H1 (cell line): ENCODE results near the gene CEP128. TPM values are rescaled to one million over a fixed set of nuclear protein-coding genes. Genes with fewer than 3 reads are reported as not detected.

Source experiments
- CTCF ChIA-PET: fragments of 300-600 bp; sonication (Branson Sonifier 250); formaldehyde crosslinking; loops from one replicate; lab custom pipeline; 2021; ENCODE audit not compliant: partially characterized antibody; lab: Charles Lee
- POLR2A ChIA-PET: fragments of 300-600 bp; sonication (Branson Sonifier 250); formaldehyde crosslinking; loops from one replicate; lab custom pipeline; 2021; ENCODE audit warnings: inconsistent platforms; ENCODE audit not compliant: partially characterized antibody; lab: Charles Lee
- DNase-seq, 2 experiments: peaks; one replicate each; pipeline versions ENCODE4 v3.0.0 to v3.0.0-alpha.2; 2010 to 2022; ENCODE audit warnings: low spot score in 2 of 2, low read depth in 1 of 2, mixed read lengths in 1 of 2
- FAIRE-seq: peaks from 2 replicates; lab custom pipeline; 2011; peaks lifted over from hg19 to GRCh38; lab: Jason Lieb, UNC
- H2AFZ ChIP-seq: 2 replicates; pipeline ENCODE4 v1.8.1; 2012; ENCODE audit warnings: low read length, inconsistent platforms
- H2AK5ac ChIP-seq: 2 replicates; pipeline ENCODE4 v1.6.1; 2013; ENCODE audit warnings: low read depth, low read length
- H2BK120ac ChIP-seq: replicated peaks from 2 replicates; pipeline ENCODE3; 2013; ENCODE audit warnings: low read depth, low read length, inconsistent platforms
- H2BK12ac ChIP-seq: 2 replicates; pipeline ENCODE4 v1.6.1; 2013; ENCODE audit warnings: low read depth, low read length
- H2BK15ac ChIP-seq: 2 replicates; pipeline ENCODE4 v1.6.1; 2013; ENCODE audit warnings: low read length
- H2BK20ac ChIP-seq: 2 replicates; pipeline ENCODE4 v1.6.1; 2013; ENCODE audit warnings: low read length
- H2BK5ac ChIP-seq: 2 replicates; pipeline ENCODE4 v1.6.1; 2013; ENCODE audit warnings: low read depth, low read length
- H3K14ac ChIP-seq: 2 replicates; pipeline ENCODE4 v1.6.1; 2013; ENCODE audit warnings: inconsistent platforms; ENCODE audit not compliant: insufficient read length
- H3K18ac ChIP-seq: 2 replicates; pipeline ENCODE4 v1.6.1; 2013; ENCODE audit warnings: low read length; ENCODE audit errors: extremely low read depth
- H3K23ac ChIP-seq: 2 replicates; pipeline ENCODE4 v1.6.1; 2013; ENCODE audit warnings: inconsistent platforms; ENCODE audit not compliant: insufficient read length
- H3K23me2 ChIP-seq: 2 replicates; pipeline ENCODE4 v1.6.1; 2013; ENCODE audit warnings: low read depth, low read length
- H3K27ac ChIP-seq: 2 replicates; pipeline ENCODE4 v1.6.1; 2011; ENCODE audit warnings: low read depth, low read length, inconsistent platforms
- H3K27me3 ChIP-seq, 4 experiments: replicated peaks in 1 of 4; 1 replicate in 1 of 4; 2 replicates in 3 of 4; pipeline versions ENCODE4 v1.6.1 to v1.8.1; 2011 to 2013; ENCODE audit warnings: low read length in 3 of 4, mild to moderate bottlenecking in 3 of 4, inconsistent platforms in 2 of 4, mixed read lengths in 2 of 4, moderate library complexity in 1 of 4; ENCODE audit not compliant: control insufficient read depth in 3 of 4, insufficient read depth in 3 of 4; ENCODE audit errors: extremely low read depth in 1 of 4
- H3K36me3 ChIP-seq, 4 experiments: 2 replicates each; pipeline versions ENCODE4 v1.6.1 to v1.8.1; 2011 to 2013; ENCODE audit warnings: mild to moderate bottlenecking in 4 of 4, low read length in 3 of 4, moderate library complexity in 2 of 4, control low read depth in 1 of 4, inconsistent platforms in 1 of 4; ENCODE audit not compliant: insufficient read depth in 4 of 4, control insufficient read depth in 2 of 4
- H3K4ac ChIP-seq: replicated peaks from 2 replicates; pipeline ENCODE3; 2013; ENCODE audit warnings: low read length, low read depth, mixed read lengths, inconsistent platforms; ENCODE audit not compliant: insufficient read length
- H3K4me1 ChIP-seq, 4 experiments: replicated peaks in 1 of 4; 1 replicate in 1 of 4; 2 replicates in 3 of 4; pipeline versions ENCODE4 v1.6.1 to v1.8.1; 2011 to 2013; ENCODE audit warnings: low read length in 3 of 4, inconsistent platforms in 2 of 4, mixed read lengths in 1 of 4; ENCODE audit not compliant: insufficient read depth in 4 of 4, control insufficient read depth in 3 of 4
- H3K4me2 ChIP-seq, 2 experiments: 2 replicates each; pipeline versions ENCODE4 v1.6.1 to v1.8.1; 2011 to 2013; ENCODE audit warnings: low read depth in 2 of 2, low read length in 2 of 2, control low read depth in 1 of 2, inconsistent platforms in 1 of 2, mild to moderate bottlenecking in 1 of 2; ENCODE audit not compliant: insufficient read depth in 1 of 2
- H3K4me3 ChIP-seq, 4 experiments: fragments of 200-600, 300-600 bp in 1 of 4; sonication (generic), shearing (Covaris generic), sonication (Bioruptor Twin) in 1 of 4; 2 replicates each; pipeline versions ENCODE4 v1.5.1 to v1.8.1; 2011 to 2016; ENCODE audit warnings: low read length in 4 of 4, low read depth in 3 of 4, control low read depth in 2 of 4, inconsistent platforms in 2 of 4, mild to moderate bottlenecking in 2 of 4, mixed read lengths in 1 of 4, moderate library complexity in 1 of 4; ENCODE audit not compliant: insufficient read depth in 2 of 4; ENCODE audit errors: extremely low read depth in 1 of 4
- H3K56ac ChIP-seq: replicated peaks from 2 replicates; pipeline ENCODE3; 2013; ENCODE audit warnings: low read depth, mild to moderate bottlenecking, mixed read lengths, low read length, inconsistent platforms; ENCODE audit not compliant: insufficient read length
- H3K79me1 ChIP-seq: 2 replicates; pipeline ENCODE4 v1.6.1; 2013; ENCODE audit warnings: low read depth, low read length, control low read depth
- H3K79me2 ChIP-seq, 2 experiments: 2 replicates each; pipeline versions ENCODE4 v1.6.1 to v1.8.1; 2012 to 2013; ENCODE audit warnings: low read length in 2 of 2, mild to moderate bottlenecking in 2 of 2, inconsistent platforms in 1 of 2; ENCODE audit not compliant: insufficient read depth in 2 of 2, control insufficient read depth in 1 of 2
- H3K9ac ChIP-seq, 4 experiments: replicated peaks in 1 of 4; 1 replicate in 1 of 4; 2 replicates in 3 of 4; pipeline versions ENCODE4 v1.6.1 to v1.8.1; 2011 to 2013; ENCODE audit warnings: low read depth in 3 of 4, low read length in 3 of 4, control low read depth in 2 of 4, mild to moderate bottlenecking in 2 of 4, moderate library complexity in 2 of 4, inconsistent platforms in 1 of 4; ENCODE audit errors: extremely low read depth in 1 of 4
- H3K9me3 ChIP-seq, 2 experiments: 2 replicates each; pipeline versions ENCODE4 v1.6.1 to v1.8.1; 2012 to 2013; ENCODE audit warnings: mild to moderate bottlenecking in 2 of 2, moderate library complexity in 2 of 2, control low read depth in 1 of 2, inconsistent platforms in 1 of 2, low read depth in 1 of 2, low read length in 1 of 2, mixed read lengths in 1 of 2; ENCODE audit not compliant: insufficient read depth in 2 of 2
- H4K20me1 ChIP-seq, 2 experiments: replicated peaks in 1 of 2; 2 replicates each; pipeline versions ENCODE3 to v1.8.1; 2011 to 2013; ENCODE audit warnings: inconsistent platforms in 2 of 2, low read length in 2 of 2, mild to moderate bottlenecking in 1 of 2; ENCODE audit not compliant: insufficient read depth in 2 of 2, control insufficient read depth in 1 of 2
- H4K5ac ChIP-seq: 2 replicates; pipeline ENCODE4 v1.6.1; 2013; ENCODE audit warnings: low read length, low read depth, mixed read lengths, inconsistent platforms; ENCODE audit not compliant: insufficient read length
- H4K8ac ChIP-seq: 2 replicates; pipeline ENCODE4 v1.8.0; 2013; ENCODE audit warnings: mild to moderate bottlenecking, moderate library complexity, low read length, inconsistent platforms; ENCODE audit not compliant: insufficient read depth; ENCODE audit errors: extremely low read depth
- H4K91ac ChIP-seq: replicated peaks from 2 replicates; pipeline ENCODE3; 2013; ENCODE audit warnings: low read length, mixed read lengths, inconsistent platforms; ENCODE audit not compliant: insufficient read length
- NRF1 ChIP-seq: IDR thresholded peaks from 2 replicates; pipeline ENCODE4 v1.6.1; 2011; ENCODE audit warnings: mild to moderate bottlenecking, low read depth, low read length, improper control_type of control experiment
- WGBS, 2 experiments: shearing (Covaris generic) in 1 of 2; methylation state at CpG; one replicate each; pipeline versions ENCODE4 v1.1.6 to v1.1.7; 2013 to 2015; ENCODE audit warnings: low lambda C conversion rate in 2 of 2, mixed read lengths in 2 of 2, inconsistent platforms in 1 of 2, low coverage in 1 of 2, missing lambda C conversion rate in 1 of 2; ENCODE audit not compliant: insufficient replicate concordance in 2 of 2, insufficient coverage in 1 of 2, insufficient read length in 1 of 2; ENCODE audit errors: extremely low coverage in 1 of 2, missing lambda C conversion rate in 1 of 2; 5-methylcytosine and 5-hydroxymethylcytosine counted together
- polyA plus RNA-seq, 7 experiments: library from polyadenylated mRNA; depleted of rRNA in 3 of 7; stranded (reverse) in 5 of 7; unstranded in 2 of 7; fragments of >200 nt in 5 of 7; fragments of 200-250 nt in 2 of 7; gene quantifications; 1 replicate in 5 of 7; 2 replicates in 1 of 7; 4 replicates in 1 of 7; pipeline versions ENCODE4 v1.2.1 to v1.2.3, GENCODE V29; 2011 to 2013; ENCODE audit warnings: missing spikeins in 2 of 7, mixed read lengths in 2 of 7
- total RNA-seq: library from RNA; stranded (reverse); fragmentation: NEBNext Ultra II Directional; extraction: Animal tissue kit (Norgen Biotek cat#: 25700); gene quantifications from 2 replicates; pipeline ENCODE4 v1.2.1, GENCODE V29; 2021

Gene CEP128
- total and polyA plus RNA-seq, 2 of the 8 experiments (the other 6 are each of a cell fraction or from before 2014, with no cell fraction given), result 1.9 to 17.0 TPM

GRCh38 chr14:80978403-80978802, 36.9 kb upstream of the CEP128 start:
- CTCF ChIA-PET, result interaction anchor here (0.7 to 9.5 kb wide), 14 partner anchors 7 to 185 kb away, joined by 3 to 104 read pairs (median 7); partner anchors contain the start of genes CEP128 and TSHR
- H2AFZ ChIP-seq, result no peak overlapping the region
- H3K4me3 ChIP-seq, result no peak overlapping the region
- no peak overlapping the region for H3K18ac ChIP-seq
- 92% methylated on average over 2 of the region's 2 CpGs; no CpG with 5 or more reads in 1 of the 2 experiments for WGBS, 2 experiments
- no peak overlapping the region for H3K56ac ChIP-seq
- H4K5ac ChIP-seq, result no peak overlapping the region
- H4K91ac ChIP-seq, result no peak overlapping the region
- no peak overlapping the region for H2BK12ac ChIP-seq
- no peaks in the 10 kb centered on the region for H3K36me3 ChIP-seq
- no peak overlapping the region for H3K4me2 ChIP-seq
- no peak overlapping the region for H4K8ac ChIP-seq
- no peak overlapping the region for H3K27ac ChIP-seq
- no peak overlapping the region for H2AK5ac ChIP-seq
- no peak overlapping the region for H3K4ac ChIP-seq
- no peak overlapping the region for H3K23ac ChIP-seq
- DNase-seq (no peak), FAIRE-seq (no peak)
- no peak overlapping the region for H2BK5ac ChIP-seq
- H3K79me2 ChIP-seq, result no peaks in the 10 kb centered on the region
- H3K79me1 ChIP-seq, result no peaks in the 10 kb centered on the region
- no peak for TF ChIP-seq NRF1
- no peak overlapping the region for H3K14ac ChIP-seq
- H2BK120ac ChIP-seq, result no peak overlapping the region
- no peaks in the 10 kb centered on the region for H4K20me1 ChIP-seq
- POLR2A ChIA-PET, result no interaction called here
- no peaks in the 10 kb centered on the region for H3K27me3 ChIP-seq
- no peak overlapping the region for H3K9ac ChIP-seq
- no peak overlapping the region for H2BK15ac ChIP-seq
- H2BK20ac ChIP-seq, result no peak overlapping the region
- H3K9me3 ChIP-seq, result no peaks in the 10 kb centered on the region
- no peaks in the 10 kb centered on the region for H3K4me1 ChIP-seq
- no peaks in the 10 kb centered on the region; the same call in 1 of the 2 replicates for H3K23me2 ChIP-seq
